ENCODE measurements around the gene MTA3. TPM values are rescaled to one million over a fixed set of nuclear protein-coding genes. Genes with fewer than 3 reads are reported as not detected.

MTA3 gene
- total and polyA plus RNA-seq, 2 of the 8 experiments (the other 6 are each of a cell fraction or from before 2014, with no cell fraction given) = 125 to 184 TPM

DNA sequence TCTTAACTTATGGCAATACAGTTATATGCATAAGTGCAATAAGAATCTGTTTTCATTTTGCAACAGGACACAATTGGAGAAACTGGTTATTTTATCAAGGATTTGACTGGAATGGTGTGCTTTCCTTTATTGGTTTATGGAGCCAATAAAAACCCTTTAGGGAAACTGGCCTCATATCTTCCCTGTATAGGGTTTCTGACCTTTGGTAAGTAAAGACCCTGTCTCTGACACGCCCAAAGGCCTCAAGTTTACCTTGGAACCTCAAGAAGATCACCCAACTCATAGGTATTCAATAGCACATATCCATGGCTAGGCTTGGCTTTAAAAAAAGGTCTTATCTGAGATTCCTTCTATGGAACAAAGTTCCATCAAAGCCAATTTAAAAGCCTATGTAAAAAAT lies 212.7 kb downstream of the MTA3 start (continued):
- TF ChIP-seq, protein P1, sequence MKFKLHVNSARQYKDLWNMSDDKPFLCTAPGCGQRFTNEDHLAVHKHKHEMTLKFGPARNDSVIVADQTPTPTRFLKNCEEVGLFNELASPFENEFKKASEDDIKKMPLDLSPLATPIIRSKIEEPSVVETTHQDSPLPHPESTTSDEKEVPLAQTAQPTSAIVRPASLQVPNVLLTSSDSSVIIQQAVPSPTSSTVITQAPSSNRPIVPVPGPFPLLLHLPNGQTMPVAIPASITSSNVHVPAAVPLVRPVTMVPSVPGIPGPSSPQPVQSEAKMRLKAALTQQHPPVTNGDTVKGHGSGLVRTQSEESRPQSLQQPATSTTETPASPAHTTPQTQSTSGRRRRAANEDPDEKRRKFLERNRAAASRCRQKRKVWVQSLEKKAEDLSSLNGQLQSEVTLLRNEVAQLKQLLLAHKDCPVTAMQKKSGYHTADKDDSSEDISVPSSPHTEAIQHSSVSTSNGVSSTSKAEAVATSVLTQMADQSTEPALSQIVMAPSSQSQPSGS (IDR thresholded peaks at IDR 0.05; ENCODE audit: low read length) = no peak
- TF ChIP-seq TAF1 (IDR thresholded peaks at IDR 0.05; ENCODE audit: low read depth, low read length) (no peak), RAD21 (IDR thresholded peaks at IDR 0.05 in 1 of 2, conservative IDR thresholded peaks at IDR 0.05 in 1 of 2; ENCODE audit: low read depth in 2 of 2, low read length in 2 of 2) (no peak), ZNF274 (IDR thresholded peaks at IDR 0.05; ENCODE audit: borderline replicate concordance, extremely low read depth, low read length) (no peak), SUZ12 (IDR thresholded peaks at IDR 0.05; ENCODE audit: low read length) (no peak), CBX8 (IDR thresholded peaks at IDR 0.05; ENCODE audit: borderline replicate concordance, low read depth, low read length) (no peak), POU5F1 (IDR thresholded peaks at IDR 0.05; ENCODE audit: low read depth, low read length) (no peak), SIX5 (IDR thresholded peaks at IDR 0.05; ENCODE audit: low read depth, low read length) (no peak), RFX5 (IDR thresholded peaks at IDR 0.05; ENCODE audit: borderline replicate concordance, low read depth, low read length) (no peak), SAP30 (IDR thresholded peaks at IDR 0.05; ENCODE audit: insufficient read depth, insufficient replicate concordance, low read length) (no peak), RXRA (IDR thresholded peaks at IDR 0.05; ENCODE audit: insufficient read depth, low read depth, low read length) (no peak)

Data from H1 (cell line).